GM21619 (cell line): ENCODE data around the gene ABRAXAS1.
"Not testable (repeated sequence)": the region's sequence is repeated elsewhere in the genome, so short reads cannot be mapped to it uniquely, and the experiment has no call there.

Experiments used
- ATAC-seq: cut with Tn5 transposase; IDR thresholded peaks from one replicate; pipeline ENCODE4 v1.9.1; 2021; ENCODE audit not compliant: unreplicated experiment

ABRAXAS1 gene

GRCh38 chr4:83484500-83485461, at the start of gene ABRAXAS1:
TSS of gene ABRAXAS1 (minus strand) at chr4:83485100. CDS start at chr4:83485072, 28 bp downstream.
- peak; percentile 94 for ATAC-seq

GRCh38 chr4:83527671-83528070, 42.8 kb upstream of the ABRAXAS1 start:
- ATAC-seq, result no peak

GRCh38 chr4:83522239-83522638, 37.3 kb upstream of the ABRAXAS1 start:
- ATAC-seq, result no peak

- no peak for ATAC-seq
Observed at GRCh38 chr4:83516042-83516772, 31.3 kb upstream of the ABRAXAS1 start.

- ATAC-seq, result no peak
Observed at GRCh38 chr4:83510442-83510841, 25.5 kb upstream of the ABRAXAS1 start.

GRCh38 chr4:83509156-83509585, 24.3 kb upstream of the ABRAXAS1 start:
- not testable (repeated sequence) for ATAC-seq

GRCh38 chr4:83504996-83505395, 20.1 kb upstream of the ABRAXAS1 start:
- no peak for ATAC-seq

GRCh38 chr4:83504503-83504902, 19.6 kb upstream of the ABRAXAS1 start:
- no peak for ATAC-seq

- no peak for ATAC-seq
Observed at GRCh38 chr4:83503974-83504373, 19.1 kb upstream of the ABRAXAS1 start.

- ATAC-seq, result not testable (repeated sequence)
Observed at GRCh38 chr4:83501671-83502070, 16.8 kb upstream of the ABRAXAS1 start.

GRCh38 chr4:83498187-83498586, 13.3 kb upstream of the ABRAXAS1 start:
- no peak for ATAC-seq

GRCh38 chr4:83496085-83496917, 11.4 kb upstream of the ABRAXAS1 start:
- ATAC-seq, result not testable (repeated sequence)

GRCh38 chr4:83490876-83491450, 6.1 kb upstream of the ABRAXAS1 start:
- ATAC-seq, result peak; percentile 74

- no peak for ATAC-seq
Observed at GRCh38 chr4:83489711-83490326, 4.9 kb upstream of the ABRAXAS1 start.

- no peak for ATAC-seq
Observed at GRCh38 chr4:83486457-83487129, 1.7 kb upstream of the ABRAXAS1 start.

GRCh38 chr4:83473966-83474365, 10.9 kb downstream of the ABRAXAS1 start:
- ATAC-seq, result no peak

GRCh38 chr4:83473423-83473822, 11.5 kb downstream of the ABRAXAS1 start:
- ATAC-seq, result no peak

- no peak for ATAC-seq
Observed at GRCh38 chr4:83456184-83456501, 28.8 kb downstream of the ABRAXAS1 start.

GRCh38 chr4:83455281-83456183, 29.4 kb downstream of the ABRAXAS1 start, which contains the start of the genes HELQ and MRPS18C:
TSS of gene HELQ (minus strand) at chr4:83455823. CDS start at chr4:83455693, 130 bp downstream.
TSS of gene MRPS18C (plus strand) at chr4:83456058. CDS start at chr4:83456078, 20 bp downstream.
- ATAC-seq, result peak; percentile 96
